Naive thymus-derived CD4-positive, alpha-beta T cell (primary cell): ENCODE results near the gene ANKRD13D. TPM values are rescaled to one million over a fixed set of nuclear protein-coding genes. Genes with fewer than 3 reads are reported as not detected.

Experiments used
- ATAC-seq: fragments of 150-1000 bp; cut with Tn5 transposase; 2 replicates; pipeline ENCODE4 v1.10.0; 2021; ENCODE audit warnings: mild to moderate bottlenecking, moderate library complexity
- CTCF ChIA-PET: fragments of 350-600 bp; sonication (Branson Sonifier 250); formaldehyde crosslinking; loops from one replicate; lab custom pipeline; 2021; ENCODE audit warnings: antibody characterized with exemption; lab: Charles Lee
- POLR2A ChIA-PET: fragments of 350-600 bp; sonication (Branson Sonifier 250); formaldehyde crosslinking; loops from one replicate; lab custom pipeline; 2021; ENCODE audit warnings: antibody characterized with exemption, inconsistent platforms; lab: Charles Lee
- DNase-seq, 9 donors: peaks; one replicate each; pipeline versions ENCODE4 v3.0.0 to v3.0.0-alpha.2; 2020 to 2022; ENCODE audit warnings: mixed read lengths in 1 of 9
- H3K27ac ChIP-seq: one replicate; pipeline ENCODE4 v1.7.0; 2013; ENCODE audit warnings: mild to moderate bottlenecking, low read depth, low read length, moderate library complexity
- H3K27me3 ChIP-seq, 2 donors: one replicate each; pipeline ENCODE4 v1.7.0; 2013; ENCODE audit warnings: low read length in 2 of 2, mild to moderate bottlenecking in 2 of 2, moderate library complexity in 2 of 2; ENCODE audit not compliant: control insufficient read depth in 2 of 2, insufficient read depth in 2 of 2
- H3K36me3 ChIP-seq, 3 experiments: 1 replicate in 2 of 3; 2 replicates in 1 of 3; pipeline ENCODE4 v1.7.0; 2013; ENCODE audit warnings: low read length in 3 of 3, mild to moderate bottlenecking in 3 of 3, moderate library complexity in 1 of 3; ENCODE audit not compliant: insufficient read depth in 3 of 3, control insufficient read depth in 2 of 3
- H3K4me1 ChIP-seq, 2 donors: one replicate each; pipeline ENCODE4 v1.7.0; 2013; ENCODE audit warnings: low read length in 2 of 2, mild to moderate bottlenecking in 2 of 2, moderate library complexity in 1 of 2; ENCODE audit not compliant: control insufficient read depth in 2 of 2, insufficient read depth in 2 of 2
- H3K4me3 ChIP-seq: 2 replicates; pipeline ENCODE4 v1.7.0; 2013; ENCODE audit warnings: mild to moderate bottlenecking, low read length
- H3K9me3 ChIP-seq, 3 experiments: 1 replicate in 2 of 3; 2 replicates in 1 of 3; pipeline ENCODE4 v1.7.0; 2013; ENCODE audit warnings: low read length in 3 of 3; ENCODE audit not compliant: control insufficient read depth in 2 of 3
- H3K27ac Mint-ChIP-seq, 9 donors: one replicate each; pipeline ENCODE4 v1.8.0; 2020 to 2022; ENCODE audit warnings: mixed read lengths in 9 of 9, mild to moderate bottlenecking in 8 of 9, moderate library complexity in 5 of 9, inconsistent platforms in 2 of 9
- H3K27me3 Mint-ChIP-seq, 5 donors: one replicate each; pipeline ENCODE4 v1.8.0; 2021 to 2022; ENCODE audit warnings: mixed read lengths in 5 of 5, mild to moderate bottlenecking in 1 of 5
- H3K36me3 Mint-ChIP-seq, 5 donors: one replicate each; pipeline ENCODE4 v1.8.0; 2020 to 2022; ENCODE audit warnings: mixed read lengths in 5 of 5, mild to moderate bottlenecking in 3 of 5, inconsistent platforms in 1 of 5
- H3K4me1 Mint-ChIP-seq, 7 donors: one replicate each; pipeline ENCODE4 v1.8.0; 2020 to 2022; ENCODE audit warnings: mixed read lengths in 7 of 7, mild to moderate bottlenecking in 3 of 7, inconsistent platforms in 1 of 7
- H3K4me3 Mint-ChIP-seq, 10 donors: one replicate each; pipeline ENCODE4 v1.8.0; 2020 to 2022; ENCODE audit warnings: mild to moderate bottlenecking in 10 of 10, mixed read lengths in 10 of 10, moderate library complexity in 6 of 10, inconsistent platforms in 2 of 10
- H3K9me3 Mint-ChIP-seq, 11 donors: one replicate each; pipeline ENCODE4 v1.8.0; 2020 to 2022; ENCODE audit warnings: mixed read lengths in 11 of 11, mild to moderate bottlenecking in 4 of 11, inconsistent platforms in 1 of 11, moderate library complexity in 1 of 11
- intact Hi-C, 2 donors: fragments of 100-400 bp; cut with micrococcal nuclease; formaldehyde crosslinking; loops; one replicate each; pipeline ENCODE4 v1.15.1; 2023
- polyA plus RNA-seq, 2 donors: library from polyadenylated mRNA; unstranded; fragments of 300-500 nt; fragmentation: Illumina TruSeq; gene quantifications; one replicate each; pipeline ENCODE4 v1.2.3, GENCODE V29; 2021
- total RNA-seq, 6 experiments: library from RNA in 5 of 6; stranded (reverse) in 5 of 6; gene quantifications; 1 replicate in 5 of 6; 2 replicates in 1 of 6; pipeline ENCODE4 v1.2.3 and lab custom pipeline; 2021 to 2026

Gene ANKRD13D
- total and polyA plus RNA-seq, 7 experiments from 2014 or later: 6.3 to 286 (median 187) TPM

GRCh38 chr11:67299471-67300191, 10.5 kb downstream of the ANKRD13D start:
- Mint-ChIP-seq H3K4me3 (peak overlapping the region in 1 of 10 donors; percentile 5), H3K27me3 (no peaks in the 10 kb centered on the region), H3K9me3 (peaks cover 0 to 19% (median 11%) of the 10 kb centered on the region in 11 donors), H3K36me3 (peaks cover 5 to 44% (median 26%) of the 10 kb centered on the region in 5 donors), H3K4me1 (peaks cover 7 to 31% (median 22%) of the 10 kb centered on the region in 7 donors), H3K27ac (peak overlapping the region in 2 of 9 donors; percentile 22 to 43)
- ATAC-seq: no peak
- no peaks in the 10 kb centered on the region for H3K27me3 ChIP-seq
- ChIA-PET POLR2A (interaction anchor here (0.6 to 10.1 kb wide), 6 partner anchors 10 to 166 kb away, joined by 3 to 124 read pairs (median 4); partner anchors contain the start of gene ANKRD13D), CTCF (interaction anchor here (0.6 to 1.0 kb wide), 3 partner anchors 17 to 60 kb away, joined by 3 to 4 read pairs (median 3); no protein-coding TSS in a partner anchor)
- H3K27ac ChIP-seq: no peak overlapping the region
- H3K4me1 ChIP-seq: peaks cover 6 to 7% of the 10 kb centered on the region in 2 donors
- H3K9me3 ChIP-seq: peaks cover 0 to 11% (median 6%) of the 10 kb centered on the region in 3 experiments
- H3K36me3 ChIP-seq: peaks cover 0 to 65% (median 21%) of the 10 kb centered on the region in 3 experiments
- no peak for DNase-seq
- H3K4me3 ChIP-seq: no peak overlapping the region
- intact Hi-C loops: no loop called here

GRCh38 chr11:67300256-67300755, 11.2 kb downstream of the ANKRD13D start:
- H3K4me1 Mint-ChIP-seq: peaks cover 7 to 33% (median 23%) of the 10 kb centered on the region in 7 donors
- no peak overlapping the region for H3K27ac ChIP-seq
- CTCF ChIA-PET: no interaction called here
- H3K27ac Mint-ChIP-seq: peak overlapping the region in 3 of 9 donors; percentile 22 to 75 (median 72)
- H3K27me3 ChIP-seq: no peaks in the 10 kb centered on the region
- H3K4me1 ChIP-seq: peaks cover 6 to 9% of the 10 kb centered on the region in 2 donors
- DNase-seq: no peak
- no peak overlapping the region for H3K4me3 Mint-ChIP-seq
- H3K36me3 Mint-ChIP-seq: peaks cover 5 to 38% (median 21%) of the 10 kb centered on the region in 5 donors
- peaks cover 0 to 10% (median 6%) of the 10 kb centered on the region in 3 experiments for H3K9me3 ChIP-seq
- H3K36me3 ChIP-seq: peaks cover 0 to 58% (median 21%) of the 10 kb centered on the region in 3 experiments
- POLR2A ChIA-PET: interaction anchor here (1.1 to 10.1 kb wide), 4 partner anchors 11 to 60 kb away, joined by 3 to 124 read pairs (median 6); partner anchors contain the start of gene ANKRD13D
- peaks cover 0 to 16% (median 9%) of the 10 kb centered on the region in 11 donors for H3K9me3 Mint-ChIP-seq
- ATAC-seq: no peak
- H3K4me3 ChIP-seq: no peak overlapping the region
- intact Hi-C loops: no loop called here
- H3K27me3 Mint-ChIP-seq: no peaks in the 10 kb centered on the region

GRCh38 chr11:67300756-67301312, 11.7 kb downstream of the ANKRD13D start:
- CTCF ChIA-PET: interaction anchor here (0.6 kb wide), 1 partner anchor 1970 kb away, joined by 3 read pairs; no protein-coding TSS in a partner anchor
- H3K9me3 Mint-ChIP-seq: peaks cover 0 to 13% (median 8%) of the 10 kb centered on the region in 11 donors
- intact Hi-C loops: no loop called here
- H3K27ac Mint-ChIP-seq: no peak overlapping the region
- H3K4me1 ChIP-seq: peaks cover 6 to 9% of the 10 kb centered on the region in 2 donors
- peaks cover 5 to 33% (median 19%) of the 10 kb centered on the region in 5 donors for H3K36me3 Mint-ChIP-seq
- peaks cover 0 to 4% (median 3%) of the 10 kb centered on the region in 3 experiments for H3K9me3 ChIP-seq
- POLR2A ChIA-PET: interaction anchor here (1.1 to 10.1 kb wide), 3 partner anchors 11 to 60 kb away, joined by 3 to 124 read pairs (median 9); partner anchors contain the start of gene ANKRD13D
- no peak overlapping the region for H3K4me3 ChIP-seq
- DNase-seq (no peak), ATAC-seq (no peak)
- peaks cover 7 to 33% (median 23%) of the 10 kb centered on the region in 7 donors for H3K4me1 Mint-ChIP-seq
- H3K4me3 Mint-ChIP-seq: no peak overlapping the region
- peaks cover 0 to 53% (median 21%) of the 10 kb centered on the region in 3 experiments for H3K36me3 ChIP-seq
- H3K27me3 ChIP-seq: no peaks in the 10 kb centered on the region
- no peak overlapping the region for H3K27ac ChIP-seq
- H3K27me3 Mint-ChIP-seq: no peaks in the 10 kb centered on the region

- intact Hi-C loops: no loop called here
- no peak for ATAC-seq
- Histone ChIP-seq H3K36me3 (peaks cover 0 to 47% (median 21%) of the 10 kb centered on the region in 3 experiments), H3K27me3 (no peaks in the 10 kb centered on the region), H3K4me1 (peaks cover 6 to 9% of the 10 kb centered on the region in 2 donors), H3K9me3 (no peaks in the 10 kb centered on the region), H3K27ac (no peak overlapping the region), H3K4me3 (no peak overlapping the region)
- H3K36me3 Mint-ChIP-seq: peaks cover 5 to 28% (median 13%) of the 10 kb centered on the region in 5 donors
- no peak for DNase-seq
- H3K4me1 Mint-ChIP-seq: peaks cover 3 to 29% (median 20%) of the 10 kb centered on the region in 7 donors
- ChIA-PET CTCF (interaction anchor here (0.6 kb wide), 1 partner anchor 1970 kb away, joined by 3 read pairs; no protein-coding TSS in a partner anchor), POLR2A (interaction anchor here (0.6 to 10.1 kb wide), 7 partner anchors 12 to 61 kb away, joined by 3 to 124 read pairs (median 8); partner anchors contain the start of gene ANKRD13D)
- H3K27me3 Mint-ChIP-seq: no peaks in the 10 kb centered on the region
- H3K4me3 Mint-ChIP-seq: peak overlapping the region in 1 of 10 donors; percentile 4
- peaks cover 0 to 8% (median 3%) of the 10 kb centered on the region in 11 donors for H3K9me3 Mint-ChIP-seq
- no peak overlapping the region for H3K27ac Mint-ChIP-seq
Measured at GRCh38 chr11:67301313-67301921, 12.3 kb downstream of the ANKRD13D start.

GRCh38 chr11:67301951-67302516, 12.9 kb downstream of the ANKRD13D start:
- Mint-ChIP-seq H3K36me3 (peaks cover 1 to 21% (median 7%) of the 10 kb centered on the region in 5 donors), H3K27ac (peak overlapping the region in 5 of 9 donors; percentile 17 to 74 (median 62)), H3K9me3 (peaks cover 0 to 1% (median 0%) of the 10 kb centered on the region in 11 donors), H3K4me1 (peaks cover 2 to 23% (median 15%) of the 10 kb centered on the region in 7 donors), H3K27me3 (no peaks in the 10 kb centered on the region), H3K4me3 (peak overlapping the region in 8 of 10 donors; percentile 25 to 79 (median 66))
- Histone ChIP-seq H3K27ac (peak overlapping the region; percentile 76), H3K4me1 (peaks cover 6 to 9% of the 10 kb centered on the region in 2 donors), H3K27me3 (no peaks in the 10 kb centered on the region), H3K4me3 (no peak overlapping the region), H3K9me3 (no peaks in the 10 kb centered on the region), H3K36me3 (peaks cover 0 to 41% (median 14%) of the 10 kb centered on the region in 3 experiments)
- ChIA-PET CTCF (interaction anchor here (0.6 to 2.0 kb wide), 4 partner anchors 14 to 39 kb away, joined by 3 to 6 read pairs (median 5); no protein-coding TSS in a partner anchor), POLR2A (interaction anchor here (0.6 to 10.1 kb wide), 9 partner anchors 10 to 63 kb away, joined by 3 to 124 read pairs (median 6); partner anchors contain the start of gene ANKRD13D)
- no peak for DNase-seq
- no peak for ATAC-seq
- intact Hi-C loops: no loop called here
